Measurements from ENCODE around the gene WARS2. TPM values are rescaled to one million over a fixed set of nuclear protein-coding genes. Genes with fewer than 3 reads are reported as not detected.

The WARS2 gene
- total and polyA plus RNA-seq, 2 of the 8 experiments (the other 6 are each of a cell fraction or from before 2014, with no cell fraction given), result 4.3 to 12.9 TPM

- Histone ChIP-seq H3K4ac (replicated peaks; ENCODE audit: insufficient read length, low read depth, low read length) (no peak overlapping the region), H3K9me3 (ENCODE audit: insufficient read depth in 2 of 2, low read depth in 1 of 2, low read length in 1 of 2) (peaks cover 6 to 12% of the 10 kb centered on the region in 2 experiments; a peak in 2 of 4 replicates), H3K4me3 (ENCODE audit: extremely low read depth in 1 of 4, insufficient read depth in 2 of 4, low read depth in 3 of 4, low read length in 4 of 4) (no peak overlapping the region), H3K27me3 (replicated peaks in 1 of 4; ENCODE audit: control insufficient read depth in 3 of 4, extremely low read depth in 1 of 4, insufficient read depth in 3 of 4, low read length in 3 of 4) (no peaks in the 10 kb centered on the region), H4K91ac (replicated peaks; ENCODE audit: insufficient read length, low read length) (no peak overlapping the region), H3K9ac (replicated peaks in 1 of 4; ENCODE audit: extremely low read depth in 1 of 4, low read depth in 3 of 4, low read length in 3 of 4) (no peak overlapping the region), H3K14ac (ENCODE audit: insufficient read length) (no peak overlapping the region), H4K20me1 (replicated peaks in 1 of 2; ENCODE audit: control insufficient read depth in 1 of 2, insufficient read depth in 2 of 2, low read length in 2 of 2) (no peaks in the 10 kb centered on the region), H3K23ac (ENCODE audit: insufficient read length) (no peak overlapping the region), H3K36me3 (ENCODE audit: control insufficient read depth in 2 of 4, insufficient read depth in 4 of 4, low read length in 3 of 4) (peaks cover 3 to 22% (median 7%) of the 10 kb centered on the region in 4 experiments; a peak in 7 of 8 replicates), H2BK12ac (ENCODE audit: low read depth, low read length) (no peak overlapping the region), H3K23me2 (ENCODE audit: low read depth, low read length) (no peaks in the 10 kb centered on the region), H3K18ac (ENCODE audit: extremely low read depth, low read length) (no peak overlapping the region), H3K4me2 (ENCODE audit: insufficient read depth in 1 of 2, low read depth in 2 of 2, low read length in 2 of 2) (no peak overlapping the region), H2BK15ac (ENCODE audit: low read length) (no peak overlapping the region), H2AFZ (ENCODE audit: low read length) (no peak overlapping the region), H4K5ac (ENCODE audit: insufficient read length, low read depth, low read length) (no peak overlapping the region), H2BK5ac (ENCODE audit: low read depth, low read length) (no peak overlapping the region), H4K8ac (ENCODE audit: extremely low read depth, insufficient read depth, low read length) (no peak overlapping the region), H3K4me1 (replicated peaks in 1 of 4; ENCODE audit: control insufficient read depth in 3 of 4, insufficient read depth in 4 of 4, low read length in 3 of 4) (no peaks in the 10 kb centered on the region), H3K79me1 (ENCODE audit: low read depth, low read length) (no peaks in the 10 kb centered on the region), H3K56ac (replicated peaks; ENCODE audit: insufficient read length, low read depth, low read length) (no peak overlapping the region), H2AK5ac (ENCODE audit: low read depth, low read length) (no peak overlapping the region), H3K79me2 (ENCODE audit: control insufficient read depth in 1 of 2, insufficient read depth in 2 of 2, low read length in 2 of 2) (no peaks in the 10 kb centered on the region), H2BK20ac (ENCODE audit: low read length) (no peak overlapping the region), H2BK120ac (replicated peaks; ENCODE audit: low read depth, low read length) (no peak overlapping the region), H3K27ac (ENCODE audit: low read depth, low read length) (no peak overlapping the region)
- DNase-seq (ENCODE audit: low read depth in 1 of 2, low spot score in 2 of 2) (no peak), FAIRE-seq (no peak)
- POLR2A ChIA-PET (ENCODE audit: partially characterized antibody), result interaction anchor here (0.6 to 1.6 kb wide), 3 partner anchors 16 to 594 kb away, joined by 3 to 4 read pairs (median 4); partner anchors contain the start of gene WARS2
- CTCF ChIA-PET (ENCODE audit: partially characterized antibody), result interaction anchor here (0.5 to 1.3 kb wide), 2 partner anchors 18 to 128 kb away, joined by 3 read pairs; no protein-coding TSS in a partner anchor
- 71% methylated on average over 2 of the region's 2 CpGs; no CpG with 5 or more reads in 1 of the 2 experiments for WGBS, 2 experiments (ENCODE audit: extremely low coverage in 1 of 2, insufficient coverage in 1 of 2, insufficient read length in 1 of 2, insufficient replicate concordance in 2 of 2, low coverage in 1 of 2, low lambda C conversion rate in 2 of 2, missing lambda C conversion rate in 1 of 2)
- TF ChIP-seq ATF3 (IDR thresholded peaks at IDR 0.05; ENCODE audit: insufficient read depth, low read depth, low read length) (no peak), POLR2AphosphoS5 (IDR thresholded peaks at IDR 0.05; ENCODE audit: low read depth, low read length) (no peak), KDM5A (IDR thresholded peaks at IDR 0.05; ENCODE audit: low read length) (no peak), NANOG (IDR thresholded peaks at IDR 0.05; ENCODE audit: insufficient read depth, low read depth, low read length, poor library complexity, severe bottlenecking) (no peak), HDAC2 (IDR thresholded peaks at IDR 0.05; ENCODE audit: borderline replicate concordance in 1 of 2, low read depth in 2 of 2, low read length in 2 of 2) (no peak)
Observed at GRCh38 chr1:119159111-119159510, 18.7 kb upstream of the WARS2 start.

All from H1 (cell line).